ENCODE data around the gene BHLHA15. TPM values are rescaled to one million over a fixed set of nuclear protein-coding genes. Genes with fewer than 3 reads are reported as not detected.

The BHLHA15 gene
- total RNA-seq, 4 donors from 2014 or later = 3.7 to 18.5 (median 5.6) TPM

- intact Hi-C loops (cut with DNase I; ENCODE audit: low total_unique reads) = no loop called here
- DNase-seq (ENCODE audit: low spot score in 2 of 2) = no peak
- WGBS, 2 donors = 88% methylated on average over 10 to 19 of the region's 21 CpGs
- TF ChIP-seq POLR2A (IDR thresholded peaks at IDR 0.05) = no peak
- no peak for TF ChIP-seq CTCF (IDR thresholded peaks at IDR 0.05)
- H3K4me3 ChIP-seq (ENCODE audit: low read depth, poor library complexity, severe bottlenecking) = no peak overlapping the region
Observed at GRCh38 chr7:98223898-98224700, 12.9 kb downstream of the BHLHA15 start.

GRCh38 chr7:98224701-98225181, 13.5 kb downstream of the BHLHA15 start:
- WGBS, 2 donors = 90 to 92% methylated on average over 9 to 21 of the region's 21 CpGs
- intact Hi-C loops (cut with DNase I; ENCODE audit: low total_unique reads) = no loop called here
- no peak for DNase-seq (ENCODE audit: low spot score in 2 of 2)
- no peak for TF ChIP-seq CTCF (IDR thresholded peaks at IDR 0.05)
- no peak overlapping the region for H3K4me3 ChIP-seq (ENCODE audit: low read depth, poor library complexity, severe bottlenecking)

GRCh38 chr7:98225913-98226614, 14.8 kb downstream of the BHLHA15 start:
- 88 to 90% methylated on average over 15 to 16 of the region's 16 CpGs for whole genome bisulfite sequencing, 2 donors
- TF ChIP-seq CTCF (IDR thresholded peaks at IDR 0.05) = no peak
- no peak for TF ChIP-seq POLR2A (IDR thresholded peaks at IDR 0.05)
- intact Hi-C loops (cut with DNase I; ENCODE audit: low total_unique reads) = no loop called here
- DNase-seq (ENCODE audit: low spot score in 2 of 2) = no peak
- no peak overlapping the region for H3K4me3 ChIP-seq (ENCODE audit: low read depth, poor library complexity, severe bottlenecking)

GRCh38 chr7:98227939-98228338, 16.7 kb downstream of the BHLHA15 start:
- intact Hi-C loops (cut with DNase I; ENCODE audit: low total_unique reads) = no loop called here
- no peak overlapping the region for H3K4me3 ChIP-seq (ENCODE audit: low read depth, poor library complexity, severe bottlenecking)
- WGBS, 2 donors = 93 to 95% methylated on average over 17 to 18 of the region's 18 CpGs
- DNase-seq (ENCODE audit: low spot score in 2 of 2) = no peak
- TF ChIP-seq POLR2A (IDR thresholded peaks at IDR 0.05) = no peak
- TF ChIP-seq CTCF (IDR thresholded peaks at IDR 0.05) = no peak

GRCh38 chr7:98228801-98229200, 17.6 kb downstream of the BHLHA15 start:
- intact Hi-C loops (cut with DNase I; ENCODE audit: low total_unique reads) = no loop called here
- TF ChIP-seq CTCF (IDR thresholded peaks at IDR 0.05) = no peak
- no peak for TF ChIP-seq POLR2A (IDR thresholded peaks at IDR 0.05)
- H3K4me3 ChIP-seq (ENCODE audit: low read depth, poor library complexity, severe bottlenecking) = no peak overlapping the region
- DNase-seq (ENCODE audit: low spot score in 2 of 2) = no peak
- WGBS, 2 donors = 93 to 96% methylated on average over 13 to 16 of the region's 16 CpGs
